Kidney epithelial cell (primary cell): ENCODE results near the gene C7orf33. TPM values are rescaled to one million over a fixed set of nuclear protein-coding genes. Genes with fewer than 3 reads are reported as not detected.

ENCODE experiments used
- DNase-seq: peaks from one replicate; pipeline ENCODE4 v3.0.0-alpha.2; 2010; ENCODE audit warnings: low read depth
- H3K27me3 ChIP-seq: 2 replicates; pipeline ENCODE4 v1.6.0; 2011; ENCODE audit warnings: low read length; ENCODE audit not compliant: control insufficient read depth, insufficient read depth
- H3K36me3 ChIP-seq: 2 replicates; pipeline ENCODE4 v1.5.1; 2011; ENCODE audit warnings: low read length; ENCODE audit not compliant: control insufficient read depth, insufficient read depth
- H3K4me3 ChIP-seq: 2 replicates; pipeline ENCODE4 v1.5.1; 2011; ENCODE audit warnings: low read depth, mild to moderate bottlenecking, control low read depth, low read length
- CTCF ChIP-seq: IDR thresholded peaks from 2 replicates; pipeline ENCODE4 v1.5.1; 2011; ENCODE audit warnings: mild to moderate bottlenecking, moderate library complexity, low read length, control low read depth, inconsistent platforms; ENCODE audit not compliant: insufficient read depth, poor library complexity, severe bottlenecking
- total RNA-seq: library from RNA; depleted of rRNA; stranded (reverse); fragments of >200 nt; gene quantifications from 2 replicates; pipeline ENCODE4 v1.2.3, GENCODE V29; 2015

C7orf33 gene
- total RNA-seq, 1 donor from 2014 or later, result not detected

- Histone ChIP-seq H3K36me3 (no peaks in the 10 kb centered on the region), H3K4me3 (no peak overlapping the region), H3K27me3 (no peaks in the 10 kb centered on the region)
- TF ChIP-seq CTCF, result no peak
- DNase-seq, result no peak
Observed at GRCh38 chr7:148637094-148637493, 46.5 kb downstream of the C7orf33 start.

DNA sequence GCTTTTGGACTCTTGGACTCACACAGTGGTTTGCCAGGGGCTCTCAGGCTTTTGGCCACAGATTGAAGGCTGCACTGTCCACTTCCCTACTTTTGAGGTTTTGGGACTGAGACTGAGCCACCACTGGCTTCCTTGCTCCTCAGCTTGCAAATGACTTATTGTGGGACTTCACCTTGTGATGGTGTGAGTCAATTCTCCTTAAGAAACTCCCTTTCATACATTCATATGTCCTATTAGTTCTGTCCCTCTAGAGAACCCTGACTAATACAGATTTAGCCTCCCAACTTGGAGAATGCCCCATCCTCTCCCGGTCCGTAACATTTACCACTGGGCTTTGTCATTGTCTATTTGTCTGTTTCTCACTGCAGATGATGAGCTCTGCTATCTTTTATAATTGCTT lies 55.3 kb downstream of the C7orf33 start:
- Histone ChIP-seq H3K27me3 (peaks cover 2% of the 10 kb centered on the region), H3K4me3 (no peak overlapping the region), H3K36me3 (no peaks in the 10 kb centered on the region)
- no peak for DNase-seq
- no peak for TF ChIP-seq CTCF

- no peak for TF ChIP-seq CTCF
- DNase-seq, result no peak
- H3K36me3 ChIP-seq, result no peaks in the 10 kb centered on the region
- H3K27me3 ChIP-seq, result no peaks in the 10 kb centered on the region
- H3K4me3 ChIP-seq, result no peak overlapping the region
Observed at GRCh38 chr7:148650232-148650858, 59.8 kb downstream of the C7orf33 start.

- DNase-seq, result no peak
- H3K36me3 ChIP-seq, result no peaks in the 10 kb centered on the region
Observed at GRCh38 chr7:148652773-148653172, 62.2 kb downstream of the C7orf33 start.

GRCh38 chr7:148657929-148658328 lies 67.4 kb downstream of the C7orf33 start:
- DNase-seq, result no peak
- TF ChIP-seq CTCF, result no peak
- H3K4me3 ChIP-seq, result no peak overlapping the region
- H3K36me3 ChIP-seq, result no peaks in the 10 kb centered on the region
- no peaks in the 10 kb centered on the region for H3K27me3 ChIP-seq

More at GRCh38 chr7:148652773-148653172, 62.2 kb downstream of the C7orf33 start:
- no peaks in the 10 kb centered on the region for H3K27me3 ChIP-seq
- no peak overlapping the region for H3K4me3 ChIP-seq
- no peak for TF ChIP-seq CTCF

- Histone ChIP-seq H3K36me3 (no peaks in the 10 kb centered on the region), H3K27me3 (no peaks in the 10 kb centered on the region), H3K4me3 (no peak overlapping the region)
- DNase-seq, result no peak
- TF ChIP-seq CTCF, result no peak
Observed at GRCh38 chr7:148661471-148661870, 70.9 kb downstream of the C7orf33 start.
